SK-N-SH (cell line): ENCODE results near the gene PDK2. TPM values are rescaled to one million over a fixed set of nuclear protein-coding genes. Genes with fewer than 3 reads are reported as not detected.

Experiments
- CTCF ChIA-PET: fragments of 300-600, 350-600 bp; formaldehyde crosslinking; extraction: SDS; loops from one replicate; lab custom pipeline; 2021; lab: Yijun Ruan, JAX
- POLR2A ChIA-PET: fragments of 350-600 bp; sonication (Branson Sonifier 250); formaldehyde crosslinking; extraction: SDS; loops from one replicate; lab custom pipeline; 2020; ENCODE audit warnings: antibody characterized with exemption, inconsistent platforms; lab: Yijun Ruan, JAX
- DNase-seq: peaks from one replicate; pipeline ENCODE4 v3.0.0; 2012
- H2AFZ ChIP-seq: fragments of 200-600 bp; sonication (generic); 2 replicates; pipeline ENCODE4 v1.8.1; 2016; ENCODE audit warnings: antibody characterized with exemption, mild to moderate bottlenecking, low read depth
- H3F3A ChIP-seq: fragments of 200-600 bp; sonication (generic); replicated peaks from 2 replicates; pipeline ENCODE3; 2016; ENCODE audit warnings: antibody characterized with exemption, mild to moderate bottlenecking; ENCODE audit not compliant: insufficient read depth
- H3K27ac ChIP-seq, 2 experiments: fragments of 200-500 bp in 1 of 2; fragments of 200-600 bp in 1 of 2; sonication (Bioruptor generic) in 1 of 2; sonication (generic), shearing (Covaris generic) in 1 of 2; 2 replicates each; pipeline versions ENCODE4 v1.5.1 to v1.6.1; 2014 to 2016; ENCODE audit warnings: low read depth in 2 of 2, inconsistent platforms in 1 of 2, low read length in 1 of 2, mild to moderate bottlenecking in 1 of 2, mixed read lengths in 1 of 2
- H3K27me3 ChIP-seq: fragments of 200-600 bp; sonication (generic), shearing (Covaris generic); 2 replicates; pipeline ENCODE4 v1.6.1; 2016; ENCODE audit warnings: mixed run types; ENCODE audit not compliant: insufficient read depth
- H3K36me3 ChIP-seq, 2 experiments: fragments of 200-500 bp in 1 of 2; fragments of 200-600 bp in 1 of 2; sonication (Bioruptor generic) in 1 of 2; sonication (generic) in 1 of 2; replicated peaks in 1 of 2; 2 replicates each; pipeline versions ENCODE3 to v1.5.1; 2014 to 2016; ENCODE audit warnings: low read length in 1 of 2, mild to moderate bottlenecking in 1 of 2; ENCODE audit not compliant: insufficient read depth in 2 of 2, control insufficient read depth in 1 of 2
- H3K4me1 ChIP-seq, 2 experiments: fragments of 200-500 bp in 1 of 2; fragments of 200-600 bp in 1 of 2; sonication (Bioruptor generic) in 1 of 2; sonication (generic), shearing (Covaris generic) in 1 of 2; 2 replicates each; pipeline versions ENCODE4 v1.5.1 to v1.6.1; 2014 to 2016; ENCODE audit warnings: low read depth in 1 of 2, low read length in 1 of 2, mixed run types in 1 of 2; ENCODE audit not compliant: insufficient read depth in 2 of 2, control insufficient read depth in 1 of 2
- H3K4me2 ChIP-seq: fragments of 200-600 bp; sonication (generic), shearing (Covaris generic); 2 replicates; pipeline ENCODE4 v1.6.1; 2017; ENCODE audit warnings: mixed run types
- H3K4me3 ChIP-seq, 2 experiments: fragments of 200-500 bp in 1 of 2; fragments of 200-600 bp in 1 of 2; sonication (Bioruptor generic) in 1 of 2; sonication (generic), shearing (Covaris generic) in 1 of 2; 2 replicates each; pipeline versions ENCODE4 v1.5.1 to v1.8.1; 2014 to 2016; ENCODE audit warnings: low read depth in 2 of 2, inconsistent platforms in 1 of 2, low read length in 1 of 2, mild to moderate bottlenecking in 1 of 2, mixed read lengths in 1 of 2, moderate library complexity in 1 of 2
- H3K79me2 ChIP-seq: fragments of 200-600 bp; sonication (generic); 2 replicates; pipeline ENCODE4 v1.8.1; 2017; ENCODE audit warnings: mild to moderate bottlenecking; ENCODE audit not compliant: insufficient read depth
- H3K9ac ChIP-seq: fragments of 200-600 bp; sonication (generic); 2 replicates; pipeline ENCODE4 v1.6.1; 2017; ENCODE audit warnings: mixed run types
- H3K9me2 ChIP-seq: fragments of 200-600 bp; sonication (generic); 2 replicates; pipeline ENCODE4 v1.6.1; 2017; ENCODE audit warnings: mixed run types
- H3K9me3 ChIP-seq: fragments of 200-600 bp; sonication (generic); 2 replicates; pipeline ENCODE4 v1.6.1; 2017; ENCODE audit warnings: mixed run types, mild to moderate bottlenecking, moderate library complexity
- H4K20me1 ChIP-seq: fragments of 200-600 bp; sonication (generic); 2 replicates; pipeline ENCODE4 v1.6.1; 2017; ENCODE audit warnings: mild to moderate bottlenecking, mixed run types; ENCODE audit not compliant: insufficient read depth
- CHD2 ChIP-seq: fragments of 150-350 bp; IDR thresholded peaks from 2 replicates; pipeline ENCODE4 v1.6.1; 2018; ENCODE audit warnings: low read length; ENCODE audit not compliant: partially characterized antibody
- ELF1 ChIP-seq: IDR thresholded peaks from 2 replicates; pipeline ENCODE4 v1.4.0; 2012
- EP300 ChIP-seq, 2 experiments: IDR thresholded peaks; 2 replicates each; pipeline versions ENCODE4 v1.4.0 to v1.6.1; 2012; ENCODE audit warnings: borderline replicate concordance in 1 of 2, low read depth in 1 of 2, low read length in 1 of 2
- FOSL2 ChIP-seq: IDR thresholded peaks from 2 replicates; pipeline ENCODE4 v1.4.0; 2012; ENCODE audit warnings: low read depth, mild to moderate bottlenecking, moderate library complexity, borderline replicate concordance
- FOXJ3 ChIP-seq: sonication (generic); formaldehyde crosslinking; IDR thresholded peaks from 2 replicates; pipeline ENCODE4 v1.5.1; 2020; ENCODE audit warnings: mild to moderate bottlenecking, missing genetic modification reagents
- GABPA ChIP-seq: IDR thresholded peaks from 2 replicates; pipeline ENCODE4 v1.4.0; 2012; ENCODE audit warnings: low read depth, mild to moderate bottlenecking
- GATA2 ChIP-seq: sonication (generic); formaldehyde crosslinking; IDR thresholded peaks from 2 replicates; pipeline ENCODE4 v1.5.0; 2020; ENCODE audit warnings: mild to moderate bottlenecking, missing genetic modification reagents
- IRF3 ChIP-seq: fragments of 150-350 bp; IDR thresholded peaks from 2 replicates; pipeline ENCODE4 v1.6.1; 2016; ENCODE audit warnings: mild to moderate bottlenecking, low read depth, low read length
- JUND ChIP-seq: IDR thresholded peaks from 2 replicates; pipeline ENCODE4 v1.4.0; 2012
- MAX ChIP-seq: IDR thresholded peaks from 2 replicates; pipeline ENCODE4 v1.4.0; 2012; ENCODE audit warnings: low read depth
- MEF2A ChIP-seq: IDR thresholded peaks from 2 replicates; pipeline ENCODE4 v1.4.0; 2012; ENCODE audit warnings: low read depth, borderline replicate concordance
- MXI1 ChIP-seq: IDR thresholded peaks from 2 replicates; pipeline ENCODE4 v1.6.1; 2012; ENCODE audit warnings: mild to moderate bottlenecking, low read depth, low read length, improper control_type of control experiment
- NFIC ChIP-seq: IDR thresholded peaks from 2 replicates; pipeline ENCODE4 v1.4.0; 2012; ENCODE audit warnings: borderline replicate concordance
- PBX3 ChIP-seq: IDR thresholded peaks from 2 replicates; pipeline ENCODE4; 2012
- POLR2AphosphoS5 ChIP-seq: IDR thresholded peaks from 2 replicates; pipeline ENCODE4 v1.6.1; 2012; ENCODE audit warnings: low read depth, low read length
- RAD21 ChIP-seq: IDR thresholded peaks from 2 replicates; pipeline ENCODE4 v1.6.1; 2012; ENCODE audit warnings: mild to moderate bottlenecking, low read length
- RCOR1 ChIP-seq: fragments of 150-350 bp; IDR thresholded peaks from 2 replicates; pipeline ENCODE4 v1.6.1; 2017; ENCODE audit warnings: antibody characterized with exemption, low read length
- REST ChIP-seq: IDR thresholded peaks from 2 replicates; pipeline ENCODE4 v1.6.1; 2012; ENCODE audit warnings: mild to moderate bottlenecking, low read depth, low read length, moderate library complexity
- SIN3A ChIP-seq: IDR thresholded peaks from 2 replicates; pipeline ENCODE4 v1.6.1; 2012; ENCODE audit warnings: low read depth, mild to moderate bottlenecking, low read length, moderate library complexity, borderline replicate concordance
- SMC3 ChIP-seq: IDR thresholded peaks from 2 replicates; pipeline ENCODE4 v1.6.1; 2012; ENCODE audit warnings: low read depth, low read length, improper control_type of control experiment
- TAF1 ChIP-seq: IDR thresholded peaks from 2 replicates; pipeline ENCODE4 v1.6.1; 2012; ENCODE audit warnings: low read depth, mild to moderate bottlenecking, low read length, moderate library complexity, borderline replicate concordance
- TCF12 ChIP-seq: IDR thresholded peaks from 2 replicates; pipeline ENCODE4 v1.4.0; 2012
- USF1 ChIP-seq: IDR thresholded peaks from 2 replicates; pipeline ENCODE4 v1.4.0; 2012; ENCODE audit warnings: low read depth, borderline replicate concordance
- WGBS: methylation state at CpG from one replicate; pipeline ENCODE4 v1.1.6; 2017; ENCODE audit warnings: low lambda C conversion rate; 5-methylcytosine and 5-hydroxymethylcytosine counted together
- polyA plus RNA-seq, 3 experiments: library from polyadenylated mRNA; depleted of rRNA; stranded (reverse); fragments of >200 nt; gene quantifications; 2 replicates each; pipeline ENCODE4 v1.2.3, GENCODE V29; 2012
- TF ChIP-seq, protein P1 (sequence below): IDR thresholded peaks from 2 replicates; pipeline ENCODE4 v1.4.0; 2012; ENCODE audit warnings: low read depth, borderline replicate concordance

Gene PDK2
- polyA plus RNA-seq, 1 of the 3 experiments (the other 2 are of a cell fraction) = 124 TPM

DNA sequence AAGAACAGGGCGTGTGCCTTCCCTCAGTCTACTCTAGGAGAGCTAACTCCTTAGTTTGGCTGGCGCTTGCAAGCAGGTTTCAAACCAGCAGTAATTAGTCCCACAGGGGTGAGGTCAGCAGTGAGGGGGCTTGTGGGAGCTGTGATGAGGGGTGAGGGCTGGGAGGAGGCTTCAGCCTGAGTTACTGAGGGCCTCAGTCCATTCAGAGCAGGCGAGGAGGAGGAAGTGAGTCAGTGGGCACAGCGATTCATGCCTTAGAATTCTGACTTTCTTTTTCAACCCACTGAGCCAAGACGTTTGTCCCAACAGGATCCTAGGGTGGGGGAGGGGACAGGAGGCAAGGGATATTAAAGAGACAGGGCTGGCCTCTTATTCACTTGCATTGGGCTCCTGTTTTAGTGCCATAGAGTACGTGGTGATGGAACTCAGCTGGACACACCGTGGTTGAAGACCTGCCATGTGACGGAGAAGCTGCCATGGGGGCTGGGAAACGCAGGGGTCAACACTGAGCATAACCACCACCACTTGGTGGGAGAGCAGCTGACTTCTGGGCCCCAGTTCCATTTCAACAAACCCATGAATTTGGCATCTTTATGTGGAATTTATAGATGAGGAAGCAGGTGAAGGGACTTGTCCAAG lies 47.5 kb upstream of the PDK2 start:
- H3K4me3 ChIP-seq = no peak overlapping the region
- peaks cover 25 to 64% of the 10 kb centered on the region in 2 experiments for H3K4me1 ChIP-seq
- no peak overlapping the region for H2AFZ ChIP-seq
- H3K27ac ChIP-seq = peak overlapping the region; percentile 40 to 100; a peak in 3 of 4 replicates
- peaks cover 0 to 3% of the 10 kb centered on the region in 2 experiments for H3K36me3 ChIP-seq
- peak overlapping the region; percentile 67 for H3K9ac ChIP-seq
- peaks cover 17% of the 10 kb centered on the region for H3K79me2 ChIP-seq
- H3K4me2 ChIP-seq = peak overlapping the region; percentile 67
- no peaks in the 10 kb centered on the region for H3K9me2 ChIP-seq
- WGBS = 45% methylated on average over 9 of the region's 9 CpGs
- H4K20me1 ChIP-seq = no peaks in the 10 kb centered on the region
- ChIA-PET POLR2A (interaction anchor here (0.7 kb wide), 1 partner anchor 10 kb away, joined by 3 read pairs; no protein-coding TSS in a partner anchor), CTCF (interaction anchor here (0.9 to 6.4 kb wide), 7 partner anchors 8 to 51 kb away, joined by 3 to 52 read pairs (median 7); partner anchors contain the start of gene ITGA3)
- no peaks in the 10 kb centered on the region for H3K27me3 ChIP-seq
- peaks cover 60% of the 10 kb centered on the region for H3F3A ChIP-seq
- H3K9me3 ChIP-seq = no peaks in the 10 kb centered on the region
- no peak for DNase-seq
- TF ChIP-seq REST = peak; percentile 30; the same call in 1 of the 2 replicates
- TF ChIP-seq TAF1 = no peak
- TF ChIP-seq MEF2A = no peak
- TF ChIP-seq NFIC = peak; percentile 83
- peak; percentile 75; the same call in 1 of the 2 replicates for TF ChIP-seq FOSL2
- peak; percentile 72 for TF ChIP-seq TCF12
- TF ChIP-seq PBX3 = peak; percentile 64
- no peak; the same call in 1 of the 2 replicates for TF ChIP-seq POLR2AphosphoS5
- no peak for TF ChIP-seq GATA2 (CRISPR knock-in tag)
- TF ChIP-seq SIN3A = no peak; the same call in 1 of the 2 replicates
- TF ChIP-seq EP300 (IDR thresholded peaks at IDR 0.05; ENCODE audit: borderline replicate concordance in 1 of 2, low read depth in 1 of 2, low read length in 1 of 2) = peak in 1 of 2 experiments; percentile 76; a peak in 1 of 4 replicates
- peak; percentile 76 for TF ChIP-seq MAX
- TF ChIP-seq RAD21 = no peak
- no peak for TF ChIP-seq GABPA
- no peak for TF ChIP-seq FOXJ3
- no peak for TF ChIP-seq IRF3
- no peak for TF ChIP-seq RCOR1
- TF ChIP-seq MXI1 = no peak
- TF ChIP-seq USF1 = no peak
- TF ChIP-seq JUND = peak; percentile 77; the same call in 1 of the 2 replicates
- TF ChIP-seq ELF1 = no peak
- TF ChIP-seq SMC3 = no peak
- TF ChIP-seq, protein P1, sequence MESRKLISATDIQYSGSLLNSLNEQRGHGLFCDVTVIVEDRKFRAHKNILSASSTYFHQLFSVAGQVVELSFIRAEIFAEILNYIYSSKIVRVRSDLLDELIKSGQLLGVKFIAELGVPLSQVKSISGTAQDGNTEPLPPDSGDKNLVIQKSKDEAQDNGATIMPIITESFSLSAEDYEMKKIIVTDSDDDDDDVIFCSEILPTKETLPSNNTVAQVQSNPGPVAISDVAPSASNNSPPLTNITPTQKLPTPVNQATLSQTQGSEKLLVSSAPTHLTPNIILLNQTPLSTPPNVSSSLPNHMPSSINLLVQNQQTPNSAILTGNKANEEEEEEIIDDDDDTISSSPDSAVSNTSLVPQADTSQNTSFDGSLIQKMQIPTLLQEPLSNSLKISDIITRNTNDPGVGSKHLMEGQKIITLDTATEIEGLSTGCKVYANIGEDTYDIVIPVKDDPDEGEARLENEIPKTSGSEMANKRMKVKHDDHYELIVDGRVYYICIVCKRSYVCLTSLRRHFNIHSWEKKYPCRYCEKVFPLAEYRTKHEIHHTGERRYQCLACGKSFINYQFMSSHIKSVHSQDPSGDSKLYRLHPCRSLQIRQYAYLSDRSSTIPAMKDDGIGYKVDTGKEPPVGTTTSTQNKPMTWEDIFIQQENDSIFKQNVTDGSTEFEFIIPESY = peak; percentile 51; the same call in 1 of the 2 replicates
- no peak for TF ChIP-seq CHD2
